HG03097 (cell line): ENCODE data around the gene ARMC3.
"Not testable (repeated sequence)": the region's sequence is repeated elsewhere in the genome, so short reads cannot be mapped to it uniquely, and the experiment has no call there.

Experiments
- ATAC-seq: cut with Tn5 transposase; IDR thresholded peaks from one replicate; pipeline ENCODE4 v1.9.1; 2021; ENCODE audit not compliant: unreplicated experiment, low FRiP score

Gene ARMC3

GRCh38 chr10:23069019-23069815 lies 141.4 kb downstream of the ARMC3 start:
- no peak for ATAC-seq

DNA sequence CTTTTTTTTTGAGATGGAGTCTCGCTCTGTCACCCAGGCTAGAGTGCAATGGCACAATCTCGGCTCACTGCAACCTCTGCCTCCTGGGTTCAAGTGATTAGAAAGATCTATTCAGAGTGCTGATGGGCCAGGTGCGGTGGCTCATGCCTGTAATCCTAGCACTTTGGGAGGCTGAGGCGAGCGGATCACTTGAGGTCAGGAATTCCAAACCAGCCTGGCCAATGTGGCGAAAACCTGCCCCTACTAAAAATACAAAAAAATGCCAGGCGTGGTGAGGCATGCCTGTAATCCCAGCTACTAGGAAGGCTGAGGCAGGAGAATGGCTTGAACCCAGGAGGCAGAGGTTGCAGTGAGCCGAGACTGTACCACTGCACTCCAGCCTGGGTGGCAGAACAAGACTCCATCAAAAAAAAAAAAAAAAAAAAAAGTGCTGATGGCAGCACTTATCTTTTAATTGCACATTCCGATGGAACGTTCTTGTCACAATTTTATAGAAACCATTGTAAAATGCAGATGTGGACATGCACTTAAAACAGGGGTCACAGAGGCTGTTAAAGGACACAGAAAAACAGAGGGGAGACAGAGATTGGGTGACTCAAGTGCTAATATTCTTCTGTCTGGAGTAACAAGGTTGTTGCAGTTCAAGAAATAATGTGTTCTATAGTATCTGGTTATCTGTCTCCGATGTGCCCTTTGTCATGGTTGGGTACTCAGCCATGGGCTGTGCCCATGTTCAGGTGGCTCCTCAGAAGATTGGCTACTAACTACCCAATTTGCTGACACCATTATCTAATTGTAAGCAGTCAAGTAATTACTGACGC lies 142.4 kb downstream of the ARMC3 start:
- ATAC-seq, result not testable (repeated sequence)

- ATAC-seq, result no peak
Observed at GRCh38 chr10:23070913-23071218, 143.0 kb downstream of the ARMC3 start.

DNA sequence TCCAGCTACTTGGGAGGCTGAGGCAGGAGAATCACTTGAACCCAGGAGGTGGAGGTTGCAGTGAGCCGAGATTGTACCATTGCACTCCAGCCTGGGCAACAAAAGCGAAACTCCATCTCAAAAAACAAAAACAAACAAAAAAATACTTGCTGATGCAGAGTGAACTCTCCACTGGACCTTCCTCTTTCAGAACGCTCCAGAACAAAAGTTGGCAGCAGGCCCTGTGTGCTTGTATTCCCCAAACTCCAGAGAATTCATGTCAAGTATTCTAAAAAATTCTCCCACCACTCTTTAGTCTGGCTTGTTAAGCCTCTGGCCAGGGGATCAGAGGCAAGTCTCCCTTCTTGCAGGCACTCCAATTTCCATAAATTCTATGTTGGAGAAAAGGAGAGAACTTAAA lies 144.7 kb downstream of the ARMC3 start:
- not testable (repeated sequence) for ATAC-seq

DNA sequence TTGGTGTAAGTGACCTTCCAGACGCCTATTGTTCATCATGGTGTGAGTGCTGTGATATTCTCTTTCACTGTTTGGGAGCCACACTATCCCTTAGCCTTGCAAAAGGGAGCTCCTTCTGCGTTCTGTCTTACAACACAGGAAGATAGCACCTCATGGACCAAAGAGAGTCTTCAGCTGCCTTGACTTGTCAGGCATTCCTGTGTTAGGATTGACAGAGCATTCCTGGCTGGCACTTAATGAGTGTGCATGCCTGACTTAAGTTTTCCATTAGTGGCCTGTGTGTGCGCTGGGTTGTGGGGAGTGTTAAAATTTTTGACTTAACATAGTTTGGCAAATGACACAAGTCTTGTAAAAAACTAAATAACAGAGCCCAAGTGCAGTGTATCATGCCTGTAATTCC lies 145.7 kb downstream of the ARMC3 start:
- no peak for ATAC-seq

GRCh38 chr10:23075672-23076071 lies 147.8 kb downstream of the ARMC3 start:
- ATAC-seq, result no peak

GRCh38 chr10:23078114-23078513 lies 150.3 kb downstream of the ARMC3 start:
- no peak for ATAC-seq

GRCh38 chr10:23079700-23080099 lies 151.8 kb downstream of the ARMC3 start:
- ATAC-seq, result no peak

DNA sequence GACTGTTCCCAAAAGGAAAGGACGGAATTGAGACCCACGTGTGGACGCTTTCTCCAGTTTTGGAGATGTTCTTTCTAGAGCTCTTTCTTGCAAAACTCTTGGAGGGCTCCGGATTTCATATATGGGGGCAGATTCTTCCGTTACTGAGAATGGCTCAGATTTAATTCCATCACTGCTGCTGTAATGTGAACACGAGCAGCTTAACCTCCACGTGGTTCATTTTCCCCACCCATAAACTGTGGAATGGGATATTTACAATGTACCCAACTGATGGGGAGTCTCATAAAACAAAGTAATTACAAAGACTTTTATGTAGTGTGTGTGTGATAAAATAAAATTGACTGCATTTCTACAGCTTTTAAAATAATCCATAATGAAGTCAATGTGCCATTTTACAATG lies 152.4 kb downstream of the ARMC3 start:
- no peak for ATAC-seq

- ATAC-seq, result no peak
Observed at GRCh38 chr10:23081221-23081750, 153.4 kb downstream of the ARMC3 start.

- ATAC-seq, result no peak
Observed at GRCh38 chr10:23081891-23082290, 154.0 kb downstream of the ARMC3 start.
